ENCODE data around the gene NDUFA8.

NDUFA8 gene

DNA sequence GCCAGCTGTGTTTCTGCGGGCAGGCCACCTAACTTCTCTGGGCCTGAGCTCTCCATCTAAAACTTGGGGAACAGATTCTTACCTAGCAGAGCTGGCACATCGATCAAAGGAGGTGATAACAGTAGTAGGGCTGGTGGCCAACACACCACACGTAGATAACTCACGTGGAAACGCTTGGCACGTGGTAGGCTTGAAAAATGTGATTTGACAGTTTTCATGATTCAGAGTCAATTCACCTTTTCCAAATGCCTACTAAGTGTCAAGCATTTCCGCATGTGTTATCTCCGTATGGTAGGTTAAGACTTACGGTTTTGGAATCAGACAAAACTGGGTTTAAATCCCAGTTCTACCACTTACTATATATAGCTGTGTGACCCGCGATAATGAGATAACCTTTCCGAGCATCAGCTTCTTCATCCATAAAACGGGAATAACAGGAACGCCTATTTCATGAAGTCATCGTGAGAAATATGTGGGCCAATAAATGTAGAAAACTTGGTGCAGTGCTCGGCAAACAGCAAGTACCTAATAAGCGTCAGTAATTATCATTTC is 25.5 kb downstream of the NDUFA8 start:
- DNase-seq: no peak

- no peak for DNase-seq
These were observed 26.2 kb downstream of the NDUFA8 start for GRCh38 chr9:122133263-122133983.

- no peak for DNase-seq
These were observed 27.0 kb downstream of the NDUFA8 start for GRCh38 chr9:122132539-122132938.

DNA sequence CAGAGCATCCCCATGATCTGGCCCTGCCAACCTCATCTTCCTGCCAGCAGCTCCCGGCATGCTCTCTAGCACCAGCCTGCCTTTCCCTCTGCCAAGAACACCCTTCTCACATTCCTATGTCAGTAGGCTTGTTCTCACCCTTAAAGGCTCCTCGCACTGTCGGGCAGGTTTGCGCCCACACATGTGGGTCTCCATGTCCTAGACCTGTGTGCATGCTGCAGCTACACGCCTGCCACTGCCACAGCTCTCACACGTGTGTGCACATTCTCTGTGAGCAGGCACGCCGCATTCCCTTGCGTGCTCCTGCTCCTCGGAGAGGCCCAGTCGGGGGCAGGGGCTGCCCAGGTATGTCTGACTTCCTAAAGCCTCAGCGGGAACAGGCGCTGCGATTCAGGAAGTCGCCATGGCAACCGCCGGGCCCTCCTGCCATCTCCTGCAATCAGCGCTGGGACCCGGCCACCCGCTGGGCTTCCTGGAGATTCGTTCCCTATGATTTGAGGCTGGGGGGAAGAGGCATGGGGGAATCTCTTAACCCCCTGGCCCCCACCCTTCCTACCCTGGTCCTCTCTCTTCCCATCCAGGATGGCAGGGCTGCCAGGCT is 28.1 kb downstream of the NDUFA8 start:
- no peak for DNase-seq

GRCh38 chr9:122130837-122131236 is 28.7 kb downstream of the NDUFA8 start:
- no peak for DNase-seq

GRCh38 chr9:122129969-122130368 is 29.6 kb downstream of the NDUFA8 start:
- DNase-seq: no peak

DNA sequence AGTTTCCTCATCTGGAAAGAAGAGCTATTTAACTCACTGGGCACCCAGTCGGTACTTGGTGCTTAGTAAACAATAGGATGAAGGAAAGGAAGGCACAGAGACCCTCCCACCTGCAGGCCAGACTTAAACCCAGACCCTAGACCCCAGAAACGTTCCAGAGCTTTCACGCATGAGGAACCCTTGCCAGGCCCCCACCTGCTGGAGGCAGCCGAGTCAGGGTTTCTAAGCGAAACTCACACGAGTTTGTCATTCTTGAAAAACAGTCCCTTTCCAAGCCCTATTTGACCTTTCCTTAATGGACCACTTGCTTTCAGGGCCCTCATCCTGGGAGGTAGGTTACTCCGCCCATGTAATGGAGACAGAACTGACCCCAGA is 30.6 kb downstream of the NDUFA8 start:
- no peak for DNase-seq

- peak; percentile 13 for DNase-seq
These were observed 31.3 kb downstream of the NDUFA8 start for GRCh38 chr9:122128007-122128968.

DNA sequence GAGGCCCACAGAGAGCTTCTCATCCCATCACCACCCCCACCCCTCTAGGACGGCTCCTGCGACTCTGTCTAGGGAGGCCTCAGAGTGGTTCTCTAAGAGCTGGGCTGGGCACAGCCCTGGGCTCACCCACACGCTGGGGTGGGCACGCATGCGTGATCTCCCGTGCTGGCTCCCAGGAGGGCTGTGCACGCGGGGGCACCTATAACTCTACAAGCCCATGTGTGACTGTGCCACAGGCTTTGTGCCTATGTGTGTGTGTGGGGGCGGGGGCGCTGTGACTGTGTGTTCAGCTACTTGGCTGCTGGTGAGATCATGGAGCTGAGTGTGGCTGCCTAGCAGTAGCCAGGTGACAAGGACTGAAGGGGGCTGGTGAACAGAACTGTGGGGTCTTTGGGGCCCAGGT is 32.2 kb downstream of the NDUFA8 start:
- no peak for DNase-seq

DNA sequence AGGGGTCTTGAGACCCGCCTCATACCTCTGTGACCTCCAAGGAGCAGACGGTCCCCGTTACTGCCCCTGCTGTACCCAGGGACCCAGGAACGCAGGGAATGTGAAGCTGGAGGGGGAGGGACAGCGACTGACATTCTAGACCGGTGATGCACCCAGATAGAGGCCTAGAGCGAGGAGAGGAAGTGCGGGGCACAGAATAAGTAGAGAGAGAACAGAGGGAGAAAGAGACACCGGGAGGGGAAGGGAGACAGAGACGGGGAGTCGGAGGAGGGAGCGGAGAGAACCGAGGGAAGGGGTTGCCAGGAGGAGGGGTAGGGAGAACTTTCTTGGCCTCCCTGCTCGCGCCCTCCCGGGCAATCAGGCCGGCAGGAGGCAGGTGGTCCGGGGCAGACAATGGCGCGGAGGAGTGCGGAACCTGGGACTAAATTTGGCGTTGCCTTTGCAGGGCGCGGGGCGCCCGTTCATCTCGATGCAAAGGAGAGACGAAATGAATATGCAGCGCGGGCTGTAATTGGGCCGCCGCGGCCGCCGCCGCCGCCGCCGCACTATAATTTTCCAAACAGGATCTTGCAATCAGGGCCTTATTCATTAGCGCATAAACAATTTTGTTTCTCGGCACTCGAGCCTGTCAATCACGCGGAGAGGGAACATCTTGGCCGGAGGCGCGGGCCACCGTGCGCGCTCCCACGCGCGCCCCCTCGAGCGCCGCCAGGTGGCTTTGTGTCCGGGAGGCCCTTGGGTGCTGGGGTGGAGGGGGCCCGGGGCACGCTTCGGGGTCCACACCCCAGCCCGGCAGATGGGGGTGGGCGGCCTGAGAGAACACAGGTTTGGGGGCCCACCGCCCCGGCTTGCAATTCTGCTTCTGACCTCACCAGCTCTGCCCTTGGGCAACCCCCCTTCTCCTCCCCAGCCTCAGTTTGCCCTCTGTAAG is 33.0 kb downstream of the NDUFA8 start:
- no peak for DNase-seq

GRCh38 chr9:122125509-122126330 is 33.9 kb downstream of the NDUFA8 start:
- no peak for DNase-seq

DNA sequence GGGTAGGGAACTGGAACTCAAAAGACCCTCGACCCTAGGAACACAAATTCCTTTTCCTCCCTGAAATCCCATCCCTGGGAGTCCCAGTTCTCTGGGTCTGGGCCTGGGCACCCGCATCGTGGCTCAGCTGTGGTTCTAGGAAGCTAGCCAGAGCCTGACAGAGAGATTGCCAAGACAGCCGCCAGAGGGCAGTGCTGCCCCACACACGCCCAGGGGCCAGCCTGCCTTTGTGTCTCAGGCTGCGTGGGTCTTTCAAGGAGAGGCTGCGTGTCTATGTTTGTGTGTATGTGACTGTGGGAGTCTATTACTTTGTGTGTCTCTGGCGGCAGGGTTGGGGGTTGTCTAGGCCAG is 34.4 kb downstream of the NDUFA8 start:
- peak; percentile 75 for DNase-seq

DNA sequence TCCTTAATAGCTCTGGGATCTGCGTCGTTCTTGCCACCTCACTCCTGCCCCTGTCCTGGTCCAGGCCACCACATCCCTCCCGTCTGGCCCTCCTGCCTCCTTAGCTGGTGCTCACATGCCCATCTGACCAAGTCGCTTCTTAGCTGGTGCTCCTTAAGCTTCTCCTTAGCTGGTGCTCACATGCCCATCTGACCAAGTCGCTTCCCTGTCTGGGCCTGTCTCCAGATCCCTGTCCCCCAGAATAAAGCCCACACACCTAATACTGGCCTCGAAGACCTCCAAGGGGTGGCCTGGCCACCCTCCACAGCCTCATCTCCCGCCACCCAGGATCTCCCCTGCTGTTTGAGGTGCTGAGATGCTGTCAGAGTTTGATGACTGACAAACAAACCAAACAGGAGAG is 35.1 kb downstream of the NDUFA8 start:
- DNase-seq: no peak

GRCh38 chr9:122124048-122124447 is 35.5 kb downstream of the NDUFA8 start:
- no peak for DNase-seq

DNA sequence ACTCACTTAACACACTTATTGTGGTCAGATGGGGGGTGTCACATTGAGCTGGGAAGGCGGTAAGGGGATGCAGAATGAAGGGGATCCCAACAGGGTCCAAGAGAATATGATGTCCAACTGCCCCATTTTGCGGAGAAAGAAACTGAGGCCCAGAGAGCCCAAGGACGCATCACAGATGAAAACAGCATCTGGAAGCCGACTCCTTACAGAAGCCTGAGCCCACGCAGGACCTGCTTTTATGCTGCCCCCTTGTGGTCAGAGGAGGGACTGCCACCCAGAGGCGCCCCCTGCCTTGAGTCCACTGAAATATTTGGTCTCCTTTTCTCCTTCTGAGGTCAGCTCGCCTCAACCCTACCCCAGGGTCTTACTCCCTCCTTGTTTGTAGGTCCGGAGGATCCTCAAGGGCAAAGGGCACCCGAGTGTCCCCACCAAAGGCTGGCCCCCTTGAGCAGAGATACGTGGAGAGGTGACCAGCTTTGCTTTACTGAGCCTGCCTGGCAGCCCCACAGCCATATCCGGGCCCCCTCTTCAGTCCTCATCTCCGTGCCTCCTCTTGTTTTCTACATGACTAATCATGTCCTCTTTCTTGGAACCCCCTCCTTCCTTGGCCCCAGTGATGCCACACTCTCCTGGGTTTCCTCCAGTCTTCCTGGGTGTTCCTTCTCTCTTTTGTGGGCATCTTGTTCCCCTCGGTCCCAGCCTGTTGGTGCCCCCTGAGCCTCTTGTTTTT is 36.5 kb downstream of the NDUFA8 start:
- DNase-seq: peak; percentile 67

- DNase-seq: no peak
These were observed 37.1 kb downstream of the NDUFA8 start for GRCh38 chr9:122122468-122122867.

DNA sequence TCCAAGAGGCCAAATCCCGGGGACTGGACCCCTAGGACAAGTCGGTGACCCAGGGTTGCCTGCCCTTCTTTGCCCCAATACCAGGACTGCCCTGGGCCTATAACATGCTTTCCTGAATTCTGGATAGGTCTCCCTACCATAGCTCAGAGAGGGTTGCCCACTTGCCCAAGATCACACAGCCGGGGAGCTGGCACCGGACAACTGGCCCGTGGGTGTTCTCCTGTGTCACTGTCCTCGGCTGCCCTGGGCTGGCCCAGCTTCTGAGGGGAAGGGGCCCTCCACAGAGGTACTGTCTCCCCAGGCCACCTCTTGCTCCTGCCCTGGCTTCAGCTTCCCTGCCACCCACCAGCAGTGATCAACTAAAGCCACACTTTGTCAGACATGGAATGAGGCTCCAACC is 37.6 kb downstream of the NDUFA8 start:
- no peak for DNase-seq

- DNase-seq: no peak
These were observed 38.2 kb downstream of the NDUFA8 start for GRCh38 chr9:122121391-122121790.

DNA sequence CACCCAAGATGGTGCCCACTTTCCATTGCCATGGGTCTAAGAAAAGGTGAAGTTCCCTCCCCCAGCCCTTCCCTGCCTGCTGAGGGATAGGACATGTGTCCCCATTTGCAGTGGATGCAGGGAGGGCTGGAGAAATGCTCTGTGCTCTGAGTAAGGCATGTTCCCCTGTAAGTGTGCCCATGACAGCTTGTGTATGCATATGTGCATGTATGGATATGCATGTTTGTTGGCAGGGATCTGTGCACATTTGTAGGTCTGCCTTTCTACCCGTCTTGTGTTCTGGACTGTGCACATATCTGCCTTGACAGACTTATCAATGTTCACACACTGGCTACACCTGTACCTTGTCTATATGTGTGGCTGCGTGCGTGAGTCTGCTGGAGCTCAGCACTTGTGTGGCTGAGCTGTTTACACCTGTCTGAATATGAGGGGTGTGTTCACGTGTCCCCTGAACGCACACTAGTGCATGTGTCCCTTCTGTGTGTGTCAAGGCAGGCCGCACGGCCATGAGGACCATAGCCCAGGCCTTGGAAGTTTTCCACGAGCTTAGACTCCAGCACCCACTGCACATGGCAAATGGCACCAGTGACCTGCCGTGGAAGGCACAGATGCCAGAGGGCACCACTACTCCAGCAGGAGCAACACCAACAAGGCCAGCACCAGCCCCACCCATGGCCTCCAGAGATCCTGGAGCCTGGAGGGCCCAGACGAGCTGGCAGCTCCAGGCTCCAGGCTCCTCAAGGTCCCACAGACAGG is 39.1 kb downstream of the NDUFA8 start:
- no peak for DNase-seq

- no peak for DNase-seq
These were observed 39.9 kb downstream of the NDUFA8 start for GRCh38 chr9:122119721-122120120.
